Putamen (tissue), 1 donor: ENCODE measurements around the gene PTPRM.

Experiments
- DNase-seq: peaks from one replicate; pipeline ENCODE4 v3.0.0-alpha.2; 2016; ENCODE audit warnings: low spot score

Gene PTPRM

DNA sequence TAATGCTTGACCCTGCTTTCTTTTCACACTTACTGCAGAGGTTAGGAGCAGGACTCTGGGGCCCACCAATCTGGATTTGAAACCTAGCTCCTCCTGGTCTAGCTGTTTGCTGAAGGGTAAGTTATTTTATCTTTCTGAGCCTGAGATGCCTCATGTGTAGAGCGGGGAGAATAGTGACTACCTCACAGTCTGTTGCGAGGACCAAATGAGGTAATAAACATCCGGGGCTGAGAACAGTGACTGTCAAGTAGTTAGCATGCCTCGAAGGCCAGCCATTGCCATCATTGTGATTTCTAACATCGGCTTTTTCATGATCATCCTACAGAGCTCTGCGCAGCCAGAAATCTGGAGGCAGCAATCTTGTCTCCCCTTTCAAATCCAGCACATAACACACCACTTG is 32.9 kb downstream of the PTPRM start:
- DNase-seq: no peak

DNA sequence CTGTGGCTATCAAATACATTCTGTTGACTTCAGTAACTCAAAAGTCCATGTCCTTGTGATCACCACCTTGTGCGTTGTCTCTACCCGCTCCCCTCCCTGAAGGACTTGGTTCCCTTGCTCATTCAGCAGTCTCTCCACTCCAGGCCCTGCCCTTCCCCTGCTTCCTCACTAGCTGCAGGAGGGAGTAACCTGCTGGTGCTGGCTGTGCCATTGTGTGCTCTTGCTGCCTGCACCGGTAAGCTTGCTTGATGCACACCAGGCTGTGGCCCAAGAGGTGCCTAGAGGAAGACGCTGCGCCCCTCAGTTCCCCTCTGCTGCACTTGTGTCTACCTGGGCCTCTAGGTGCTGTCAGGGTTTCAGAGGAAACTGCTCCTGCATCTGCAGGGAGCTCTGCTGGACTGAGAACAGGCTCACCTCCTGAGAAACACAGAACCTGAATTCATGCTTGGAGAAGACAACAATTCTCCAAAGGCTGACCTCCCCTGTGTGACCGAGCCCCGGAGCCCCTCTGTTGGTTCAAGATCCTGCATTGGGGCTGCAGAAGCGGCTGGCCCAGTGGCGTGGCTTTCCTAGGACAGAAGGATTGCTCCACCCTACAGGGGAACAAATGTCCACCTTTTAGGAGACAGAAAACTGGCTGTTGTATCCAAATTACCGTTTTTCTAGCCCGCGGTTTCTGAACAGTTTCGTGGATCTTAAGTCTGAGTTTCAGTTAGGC is 33.6 kb downstream of the PTPRM start:
- DNase-seq: peak; percentile 31

DNA sequence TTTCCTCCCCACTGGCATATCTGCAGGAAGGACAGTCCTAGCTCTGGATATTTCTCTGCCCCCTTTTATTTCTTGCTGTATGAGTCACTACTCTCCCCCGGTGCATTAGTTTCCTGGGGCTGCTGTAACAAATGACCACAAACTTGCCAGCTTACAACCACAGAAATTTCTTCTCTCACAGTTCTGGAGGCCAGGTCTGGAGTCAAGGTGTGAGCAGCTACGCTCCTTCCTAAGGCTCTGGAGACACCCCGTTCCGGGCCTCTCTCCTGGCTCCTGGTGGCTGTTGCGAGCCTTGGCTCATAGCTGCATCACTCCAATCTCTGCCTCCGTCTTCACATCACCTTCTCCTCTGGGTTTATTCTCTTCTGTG is 34.1 kb downstream of the PTPRM start:
- DNase-seq: no peak

DNA sequence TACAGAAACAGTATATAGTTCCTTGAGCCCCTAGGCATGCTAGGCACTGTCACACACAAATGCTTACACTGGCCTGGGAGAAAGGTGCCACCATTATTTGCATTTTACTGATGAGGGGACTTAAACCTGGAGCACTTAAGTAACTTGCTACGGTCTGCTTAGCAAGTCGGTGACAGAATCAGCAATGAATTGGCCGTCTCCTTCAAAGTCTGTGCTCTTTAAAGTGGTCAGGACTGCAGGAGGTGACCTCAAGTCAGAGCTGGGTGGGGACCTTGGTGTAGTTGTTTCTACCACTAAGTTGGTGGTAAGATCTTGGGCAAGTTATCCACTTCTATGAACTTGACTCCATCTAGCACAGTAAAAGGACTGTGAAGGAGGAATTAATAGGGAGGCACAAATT is 34.8 kb downstream of the PTPRM start:
- no peak for DNase-seq

DNA sequence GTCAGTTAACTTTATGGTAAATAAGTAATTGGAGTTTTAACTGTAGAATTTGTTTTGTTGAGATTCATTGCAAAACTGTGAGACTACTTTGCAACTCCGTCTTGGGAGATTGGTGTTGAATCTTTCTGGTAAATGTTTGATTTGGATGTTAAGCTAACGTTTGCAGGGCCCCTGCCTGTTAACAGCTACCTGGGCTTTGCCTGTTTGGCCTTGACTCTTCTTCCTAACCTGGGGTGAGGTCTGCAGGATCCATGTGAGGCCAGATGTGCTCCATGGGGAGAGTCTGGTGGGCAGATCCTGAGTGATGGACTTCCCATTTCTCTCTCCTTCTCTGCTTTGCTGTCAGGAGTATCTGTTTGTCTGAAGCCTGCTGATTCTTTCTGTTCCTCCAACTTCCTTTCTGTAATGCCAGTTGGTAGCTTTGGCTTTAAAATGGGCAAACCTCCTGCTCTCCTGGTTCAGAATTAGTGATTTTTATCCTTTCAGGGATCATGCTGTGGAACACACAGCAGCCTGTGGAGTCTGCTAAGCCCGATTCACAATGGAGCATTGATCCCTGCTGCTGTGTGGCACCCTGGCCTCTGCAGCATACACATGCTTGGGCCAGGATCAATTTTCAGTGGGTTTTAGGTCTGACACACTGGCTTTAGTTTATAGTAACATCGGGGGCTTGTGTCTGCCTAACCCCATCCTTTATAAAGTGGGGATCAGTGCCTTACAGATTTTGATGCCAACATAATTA is 36.3 kb downstream of the PTPRM start:
- DNase-seq: no peak

DNA sequence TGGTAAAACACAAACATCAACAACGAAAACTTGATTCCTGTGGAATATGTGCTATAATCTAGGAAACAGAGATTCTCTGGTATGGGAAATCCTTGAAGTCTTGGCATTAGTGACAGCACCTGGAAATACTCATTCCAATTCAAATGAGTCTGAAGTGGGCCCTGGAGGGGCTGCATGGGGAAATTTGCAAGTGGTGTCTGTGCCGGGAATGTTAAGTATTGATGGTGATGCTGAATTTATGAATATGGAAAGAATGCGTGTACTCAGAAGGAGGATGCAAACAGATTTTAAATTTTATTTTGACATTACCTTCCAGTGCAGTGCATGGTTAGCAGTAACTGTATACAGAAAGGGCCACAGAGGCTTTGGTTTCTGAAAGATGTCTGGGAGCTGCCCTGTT is 37.2 kb downstream of the PTPRM start:
- DNase-seq: no peak

DNA sequence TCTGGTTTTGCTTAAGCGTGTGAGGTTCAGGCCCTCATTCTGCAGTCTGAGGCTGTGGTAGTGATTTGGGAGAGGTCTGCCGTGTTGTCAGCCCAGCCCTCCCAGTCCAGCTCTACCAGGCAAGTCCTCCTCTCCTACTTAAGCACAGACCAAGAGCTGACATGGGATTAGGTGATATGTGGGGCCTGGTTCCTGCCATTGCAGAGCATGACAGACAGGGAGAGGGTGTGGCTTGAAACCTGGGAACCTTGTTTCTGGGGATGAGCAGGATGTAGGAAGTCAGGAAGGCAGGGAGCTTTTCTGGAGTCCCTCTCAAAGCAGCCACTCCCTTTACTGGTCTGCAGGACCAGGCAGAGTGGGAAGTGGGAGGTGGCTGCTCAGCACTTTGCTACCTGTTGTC is 38.6 kb downstream of the PTPRM start:
- DNase-seq: no peak

DNA sequence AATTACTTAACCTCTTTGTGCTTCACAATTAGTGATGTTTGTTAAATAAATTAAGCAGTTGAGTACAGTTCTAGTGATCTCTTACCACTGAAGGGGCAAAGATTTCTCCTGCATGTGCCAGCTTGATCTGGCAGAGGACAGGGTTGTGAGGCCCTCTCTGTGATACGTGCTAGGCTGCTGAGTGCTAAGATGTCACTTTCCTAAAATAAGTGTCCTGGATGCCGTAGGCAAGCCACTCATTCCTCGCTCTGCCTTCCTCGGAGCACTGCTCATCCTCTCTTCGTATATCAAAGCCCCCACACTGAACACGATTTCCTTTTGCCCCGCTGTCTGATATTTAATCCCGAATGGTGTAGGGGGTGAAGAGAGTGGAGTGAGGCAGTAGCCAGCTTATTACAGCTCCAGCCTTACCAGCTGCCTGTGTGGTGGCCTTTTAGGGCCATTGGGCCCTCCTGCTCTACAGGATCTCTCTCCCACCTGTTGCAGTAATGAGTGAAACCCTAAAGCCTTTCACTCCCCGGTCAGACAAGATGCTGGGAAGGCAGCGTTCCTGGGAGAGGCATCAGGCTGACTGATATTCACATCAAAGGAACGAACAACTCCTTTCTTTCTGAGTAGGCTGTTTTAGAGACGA is 40.5 kb downstream of the PTPRM start:
- no peak for DNase-seq

DNA sequence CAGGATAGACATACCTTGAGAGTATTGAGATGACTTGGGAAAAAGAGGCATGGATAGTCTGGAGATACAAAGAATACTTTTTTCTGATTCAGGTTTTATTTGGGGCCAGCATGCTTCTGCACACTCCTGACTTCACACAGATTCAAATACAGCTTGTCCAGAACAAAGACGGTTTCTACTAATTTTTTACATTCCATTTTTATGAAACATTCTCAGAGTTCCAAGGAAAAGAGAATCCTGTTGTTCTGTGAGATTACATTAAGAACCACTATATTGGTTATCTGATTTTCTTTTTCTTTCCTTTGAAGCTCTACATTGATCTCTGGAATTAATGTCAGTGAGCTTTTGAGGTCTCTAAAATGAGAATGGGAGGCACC is 41.0 kb downstream of the PTPRM start:
- DNase-seq: no peak

DNA sequence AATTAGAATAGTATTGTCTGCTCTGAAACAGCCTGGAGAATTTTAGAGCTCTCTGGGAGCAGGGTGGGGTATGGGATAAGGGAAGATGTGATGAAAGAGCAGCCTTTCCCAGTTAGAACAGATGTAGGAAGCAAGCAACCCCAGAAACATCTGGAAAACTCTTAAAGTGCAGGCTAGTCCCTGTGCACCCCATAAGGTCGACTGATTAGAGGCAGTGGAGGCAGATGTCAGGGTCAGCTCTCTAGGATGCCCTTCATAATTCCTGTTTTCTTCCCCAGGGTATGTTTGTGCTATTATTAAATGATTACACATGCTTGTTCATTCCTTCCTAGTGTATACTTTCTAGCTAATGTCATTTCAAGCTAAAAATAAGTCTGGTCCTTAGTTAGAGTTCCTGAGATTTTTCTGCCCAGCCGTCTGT is 41.7 kb downstream of the PTPRM start:
- DNase-seq: no peak

DNA sequence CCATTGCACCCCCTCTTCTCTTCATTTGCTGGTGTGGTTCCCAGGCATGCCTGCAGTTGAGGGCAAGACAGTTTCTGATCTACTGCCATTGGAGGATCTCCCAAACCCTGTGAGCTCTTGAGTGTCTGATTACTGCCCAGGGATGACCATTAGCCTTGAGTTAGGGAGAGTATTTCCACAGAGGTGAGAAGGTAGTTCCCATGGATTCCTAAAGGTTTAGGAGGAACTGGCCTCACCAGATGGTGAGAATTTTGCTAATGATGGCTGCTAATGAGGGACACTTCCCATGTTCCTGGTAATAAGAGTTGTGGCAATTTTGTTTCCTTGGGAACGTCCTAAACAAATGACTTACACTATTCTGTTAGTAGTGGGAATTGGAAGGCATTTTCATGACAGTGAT is 42.5 kb downstream of the PTPRM start:
- no peak for DNase-seq

DNA sequence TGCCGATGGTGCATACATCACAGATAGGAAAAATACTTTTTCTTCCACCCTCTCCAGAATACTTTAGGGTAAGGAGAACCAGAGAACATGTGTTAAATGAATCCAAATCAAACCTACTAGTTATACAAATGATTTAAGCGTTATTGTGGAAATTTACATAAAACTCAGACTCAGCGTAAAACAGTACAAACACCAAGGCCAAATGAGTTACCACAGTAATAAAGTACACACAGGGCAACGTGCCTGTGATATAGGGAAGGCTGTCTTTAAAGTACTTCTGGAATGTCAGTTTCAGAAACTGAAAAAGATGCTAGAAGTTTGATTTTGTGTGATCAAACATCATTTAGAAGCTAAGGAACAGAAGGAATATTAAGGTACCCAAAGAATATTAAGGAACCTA is 46.9 kb downstream of the PTPRM start:
- DNase-seq: no peak

DNA sequence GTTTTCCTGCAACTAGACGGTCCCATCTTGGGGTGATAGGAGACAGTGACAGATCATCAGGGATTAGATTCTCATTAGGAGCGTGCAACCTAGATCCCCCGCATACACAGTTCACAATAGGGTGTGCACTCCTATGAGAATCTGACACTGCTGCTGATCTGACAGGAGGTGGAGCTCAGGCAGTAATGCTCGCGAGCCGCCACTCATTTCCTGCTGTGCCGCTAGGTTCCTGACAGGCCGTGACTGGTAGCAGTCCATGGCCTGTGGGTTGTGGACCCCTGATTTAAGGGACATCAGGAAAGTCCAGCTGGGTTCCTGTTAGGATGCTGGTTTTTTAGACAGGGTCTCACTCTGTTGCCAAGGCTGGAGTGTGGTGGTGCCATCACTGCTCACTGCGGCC is 48.7 kb downstream of the PTPRM start:
- DNase-seq: no peak

DNA sequence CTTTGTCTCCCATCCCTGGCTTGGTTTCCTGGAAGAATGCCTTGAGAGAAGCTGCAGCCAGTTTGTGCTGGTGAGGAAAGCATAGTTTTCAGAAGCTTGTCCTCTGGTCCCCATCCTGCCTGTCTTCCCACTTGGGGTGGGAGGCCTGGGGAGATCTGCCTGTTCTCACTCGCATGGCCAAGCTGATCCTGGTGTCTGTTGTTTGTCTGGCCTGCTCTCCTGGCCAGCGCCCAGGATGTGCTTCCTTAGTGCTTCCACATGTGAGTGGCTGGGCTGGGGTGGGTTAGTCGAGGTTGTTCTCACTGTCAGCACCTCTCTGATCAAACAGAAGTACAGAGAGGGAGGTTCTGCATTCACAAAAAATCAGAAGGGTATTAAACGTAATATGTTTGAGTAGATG is 49.5 kb downstream of the PTPRM start:
- no peak for DNase-seq

DNA sequence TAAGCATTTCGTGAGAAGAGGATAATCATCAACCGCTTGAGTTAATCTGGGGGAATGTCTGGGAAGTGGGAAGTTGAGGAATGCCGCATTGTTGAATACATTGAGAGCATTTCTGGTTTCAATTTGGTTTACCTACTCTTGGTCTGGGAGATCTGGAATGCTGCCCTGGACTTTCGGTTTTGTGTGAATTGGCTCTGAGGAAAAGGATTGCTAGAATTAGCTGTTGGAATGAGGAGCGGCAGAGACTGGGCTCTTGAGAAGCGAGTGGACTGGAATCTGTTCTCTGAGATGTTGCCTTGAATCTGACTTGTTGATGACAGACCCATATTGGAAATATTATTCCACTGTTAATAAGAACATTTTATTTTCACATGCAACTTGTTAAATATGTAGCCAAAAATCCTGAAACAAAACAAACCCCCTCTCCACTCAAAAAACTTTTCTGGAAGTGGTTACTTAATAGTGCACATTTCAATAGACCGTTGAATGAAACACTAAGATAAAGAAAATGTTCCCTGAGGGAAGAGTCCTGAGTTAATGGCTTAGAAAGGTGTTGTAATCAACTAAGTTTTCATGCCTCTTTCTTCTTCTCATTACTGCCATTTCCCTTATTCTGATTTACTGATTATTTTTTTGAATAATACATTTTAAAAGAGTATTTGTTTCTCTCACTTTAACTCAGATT is 50.8 kb downstream of the PTPRM start:
- no peak for DNase-seq

DNA sequence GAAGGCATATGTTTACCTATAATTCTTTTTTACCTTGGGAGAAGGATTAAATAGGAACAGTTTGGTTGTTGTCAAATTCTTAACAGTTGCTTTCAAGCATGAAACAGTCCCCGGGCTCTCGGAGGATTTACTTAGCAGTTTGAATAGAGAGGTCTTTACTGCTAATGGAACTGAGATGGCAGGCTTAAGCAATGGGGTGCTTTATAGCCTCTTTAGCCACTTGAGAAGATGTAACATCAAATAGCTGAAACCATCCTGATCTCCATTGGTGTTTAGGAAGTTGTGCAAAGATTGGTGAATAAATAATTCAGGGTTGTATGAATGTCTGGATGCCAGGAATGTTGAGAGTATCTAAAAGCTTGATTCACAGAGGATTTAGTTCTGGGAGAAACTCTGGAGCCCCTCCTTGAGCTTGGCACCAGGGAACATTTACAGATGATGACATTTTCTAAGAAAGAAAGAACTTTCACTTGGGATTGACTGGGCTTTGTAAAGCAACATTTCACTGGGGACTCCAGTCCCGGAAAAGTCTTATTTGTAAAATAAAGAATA is 51.9 kb downstream of the PTPRM start:
- DNase-seq: no peak

DNA sequence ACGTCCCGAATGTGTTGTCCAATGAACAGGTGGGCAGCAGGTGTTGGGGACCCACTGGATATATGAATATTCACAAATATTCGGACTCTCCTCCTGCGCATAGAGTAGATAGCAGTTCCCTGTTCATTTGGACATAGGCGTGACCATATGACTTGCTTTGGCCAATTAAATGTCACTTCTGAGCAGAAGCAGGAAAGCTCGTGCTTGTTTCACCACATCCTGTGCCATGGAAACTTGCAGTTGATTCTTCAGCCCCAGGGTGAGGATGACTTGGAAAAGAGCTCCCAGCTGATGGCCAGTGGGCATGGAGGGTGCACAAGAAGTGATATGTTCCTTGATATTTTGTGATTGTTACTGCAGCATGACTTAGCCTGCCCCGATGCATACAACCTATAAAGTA is 52.6 kb downstream of the PTPRM start:
- DNase-seq: no peak

DNA sequence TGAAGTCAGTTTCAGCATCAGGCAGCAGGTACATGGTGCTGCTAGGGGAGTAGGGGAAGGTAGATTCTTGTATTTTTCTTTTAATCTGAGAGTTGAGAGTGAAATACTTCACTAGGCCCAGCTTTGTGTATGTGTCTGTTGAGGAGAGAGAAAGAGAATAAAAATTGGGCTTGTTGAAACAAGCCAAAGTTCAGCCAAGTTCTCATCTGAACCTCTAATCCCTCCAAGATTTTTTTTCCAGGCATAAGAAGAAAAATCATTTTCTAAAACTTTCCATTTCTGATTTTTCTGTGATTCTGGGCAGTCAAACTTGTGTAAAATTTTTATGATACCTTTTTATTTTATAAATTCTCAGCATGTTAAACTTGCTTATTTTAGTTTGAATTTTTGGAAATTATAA is 55.6 kb downstream of the PTPRM start:
- DNase-seq: no peak

DNA sequence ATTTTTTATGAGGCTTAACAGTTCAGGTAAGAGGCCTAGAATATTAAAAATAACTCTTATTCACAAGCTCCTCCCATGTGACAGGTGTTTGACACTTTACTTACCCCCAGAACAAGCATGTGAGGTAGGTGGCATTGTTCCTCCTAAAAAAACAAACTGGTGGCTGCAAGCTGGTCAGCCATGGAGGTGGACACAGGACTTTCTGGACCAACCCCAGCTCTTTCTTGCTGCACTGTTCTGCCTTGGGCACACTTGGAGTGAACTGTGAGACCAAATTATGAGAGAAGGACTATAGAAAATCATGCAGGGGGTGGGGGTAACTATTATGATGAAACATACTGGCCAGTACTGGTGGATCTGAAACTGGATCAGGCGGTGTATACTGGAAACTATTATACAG is 56.6 kb downstream of the PTPRM start:
- DNase-seq: no peak

DNA sequence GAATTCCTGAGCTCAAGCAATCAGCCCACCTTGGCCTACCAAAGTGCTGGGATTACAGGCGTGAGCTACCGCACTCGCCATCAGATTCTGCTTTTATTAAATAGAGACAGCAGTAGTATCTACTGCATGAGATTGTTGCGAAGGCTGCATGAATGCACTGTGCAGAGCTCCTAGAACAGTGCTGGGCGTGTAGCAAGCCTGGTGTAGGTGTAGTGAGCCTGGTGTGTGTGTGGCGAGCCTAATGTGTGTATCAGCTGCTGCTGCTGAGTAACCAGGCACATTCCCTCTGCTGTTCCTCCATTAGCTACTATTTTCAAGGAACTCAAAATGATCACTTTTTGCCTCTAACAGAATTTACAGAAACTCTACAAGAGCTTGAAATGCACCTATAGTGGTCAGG is 57.6 kb downstream of the PTPRM start:
- DNase-seq: peak; percentile 72

DNA sequence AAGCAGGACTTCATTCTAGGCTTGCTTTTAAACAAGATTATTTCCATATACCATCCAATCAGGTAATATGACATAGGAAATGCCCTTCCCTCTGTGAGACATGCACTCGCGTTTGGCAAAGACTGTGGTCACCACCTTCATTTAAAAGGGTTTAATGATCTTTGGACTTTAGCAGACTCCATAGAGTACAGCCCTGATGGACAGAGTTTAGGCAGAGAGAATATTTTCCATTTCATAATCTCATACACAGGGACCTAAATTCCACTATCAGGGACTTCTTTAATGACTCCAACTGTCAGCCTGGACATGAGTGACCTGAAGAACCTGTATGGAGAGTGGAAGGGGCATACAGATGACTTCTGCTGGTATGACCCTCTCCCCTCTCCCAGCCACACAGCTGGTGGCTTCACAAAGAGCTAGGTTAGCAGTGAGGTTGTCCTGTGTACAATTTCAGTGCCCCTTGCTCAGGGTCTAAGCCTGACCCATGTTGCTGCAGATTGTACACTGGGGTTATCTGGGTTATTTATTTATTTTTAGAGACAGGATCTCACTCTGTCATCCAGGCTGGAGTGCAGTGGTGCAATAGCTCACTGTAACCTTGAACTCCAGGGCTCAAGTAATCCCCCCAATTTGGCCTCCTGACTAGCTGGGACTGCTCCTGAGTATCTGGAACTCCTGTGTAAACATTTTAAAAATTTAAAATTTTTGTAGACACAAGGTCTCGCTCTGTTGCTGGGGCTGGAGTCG is 59.2 kb downstream of the PTPRM start:
- DNase-seq: no peak

DNA sequence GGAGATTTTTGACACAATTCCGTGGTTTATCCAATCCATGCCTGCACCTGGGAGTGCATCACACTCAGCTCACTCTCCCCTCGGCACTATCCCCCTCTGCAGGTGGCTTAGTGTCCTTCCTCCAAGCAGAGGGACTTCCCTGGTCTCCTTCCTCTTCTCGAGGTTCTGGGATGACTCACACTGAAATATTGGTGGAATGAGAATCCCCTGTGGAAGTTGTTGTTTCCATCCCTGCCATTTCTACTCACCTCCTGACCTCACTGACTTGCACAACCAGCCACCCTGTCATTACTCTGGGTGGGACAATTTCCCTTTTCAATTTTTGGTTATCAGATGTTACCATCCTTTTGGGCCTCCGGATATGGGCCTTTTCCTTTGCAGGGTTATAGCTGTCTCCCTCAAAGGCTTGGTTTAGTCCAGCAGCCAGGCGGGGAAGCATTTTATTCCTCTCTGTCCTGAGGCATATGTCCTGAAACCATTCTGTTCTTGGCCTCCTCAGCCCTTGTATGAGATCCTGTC is 59.9 kb downstream of the PTPRM start:
- no peak for DNase-seq
